ENCODE results near the gene DLGAP4.

Gene DLGAP4

DNA sequence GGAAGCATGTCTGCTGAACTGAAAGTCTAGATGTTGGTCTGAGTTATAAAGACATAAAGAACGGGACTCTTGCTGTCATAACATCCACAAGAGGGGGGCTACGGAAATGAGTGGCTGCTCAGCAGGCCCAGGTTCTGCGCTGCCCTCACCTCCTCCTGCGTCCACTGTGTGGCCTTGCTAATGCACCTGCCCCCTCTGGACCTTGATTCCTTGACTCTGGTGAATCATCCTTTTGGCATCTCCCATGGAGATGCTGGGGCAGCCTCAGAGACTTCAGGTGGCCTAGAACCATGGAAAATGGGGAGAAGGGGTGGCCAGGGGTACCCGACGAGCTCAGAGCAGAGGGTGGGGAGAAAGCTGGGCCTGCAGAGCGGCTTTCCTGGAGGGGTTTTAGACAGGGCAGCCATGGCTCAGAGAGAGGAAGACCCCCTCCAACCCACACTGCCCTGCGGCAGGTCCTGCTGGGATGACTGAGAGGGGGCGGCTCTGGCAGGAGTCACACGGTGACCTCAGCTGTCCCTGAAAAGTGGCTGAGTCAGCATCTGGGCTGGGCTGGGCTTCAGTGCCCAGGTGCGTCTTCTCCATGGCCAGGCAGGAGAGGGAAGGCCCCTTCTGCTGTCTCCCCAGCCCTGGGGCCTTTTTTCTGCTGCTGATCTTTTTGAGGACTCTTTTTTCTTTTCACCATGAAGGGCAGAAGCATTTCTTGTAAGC, 46.9 kb downstream of the DLGAP4 start:
- DNase-seq (ENCODE audit: low read depth): no peak

DNA sequence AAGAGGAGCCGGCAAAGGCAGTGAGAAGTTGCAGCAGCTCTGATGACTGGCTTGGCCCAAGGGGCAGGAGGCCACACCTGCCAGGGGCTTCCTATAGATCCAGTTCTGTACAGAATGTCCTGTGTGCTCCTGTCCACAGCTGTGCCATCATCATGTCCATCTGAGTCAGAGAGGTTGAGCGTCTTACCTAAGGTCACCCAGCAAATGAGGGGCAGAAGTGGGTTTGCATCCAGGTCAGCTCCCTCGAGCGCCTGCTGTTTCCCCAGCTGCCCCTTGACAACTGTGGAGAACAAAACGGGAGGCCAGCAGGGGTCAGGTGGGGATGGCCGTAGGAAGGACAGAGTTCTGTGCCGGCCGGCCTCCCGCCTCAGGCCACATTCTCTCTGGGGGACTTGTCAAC, 47.6 kb downstream of the DLGAP4 start:
- DNase-seq (ENCODE audit: low read depth): no peak

DNA sequence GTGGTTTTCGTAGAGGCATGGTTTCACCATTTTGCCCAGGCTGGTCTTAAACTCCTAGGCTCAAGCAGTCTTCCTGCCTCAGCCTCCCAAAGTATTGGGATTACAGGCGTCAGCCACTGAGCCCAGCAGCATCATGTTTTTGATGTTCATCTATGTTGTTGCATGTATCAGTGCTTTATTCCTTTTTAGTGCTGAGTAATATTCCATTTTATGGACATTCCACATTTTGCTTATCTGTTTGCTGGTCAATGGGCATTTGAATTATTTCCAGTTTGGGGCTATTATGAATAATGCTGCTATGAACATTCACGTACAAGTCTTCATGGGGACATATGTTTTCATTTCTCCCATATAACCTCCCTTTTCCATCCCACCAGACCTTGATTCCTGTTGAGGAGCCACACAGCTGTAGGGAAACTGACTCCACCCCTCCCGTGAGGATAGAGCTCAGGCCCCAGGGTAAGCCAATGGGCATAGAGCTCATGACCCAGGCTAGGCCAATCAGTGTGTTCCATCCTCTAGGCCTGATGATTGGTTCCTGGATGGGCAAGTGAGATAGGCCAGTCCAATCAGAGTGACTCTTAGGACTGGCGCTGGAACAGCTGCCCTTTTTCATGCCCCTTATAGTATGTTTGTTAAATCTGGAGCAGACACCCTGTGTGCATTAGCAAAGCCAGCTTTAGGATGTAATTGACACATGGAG, 49.5 kb downstream of the DLGAP4 start:
- no peak for DNase-seq (ENCODE audit: low read depth)

DNA sequence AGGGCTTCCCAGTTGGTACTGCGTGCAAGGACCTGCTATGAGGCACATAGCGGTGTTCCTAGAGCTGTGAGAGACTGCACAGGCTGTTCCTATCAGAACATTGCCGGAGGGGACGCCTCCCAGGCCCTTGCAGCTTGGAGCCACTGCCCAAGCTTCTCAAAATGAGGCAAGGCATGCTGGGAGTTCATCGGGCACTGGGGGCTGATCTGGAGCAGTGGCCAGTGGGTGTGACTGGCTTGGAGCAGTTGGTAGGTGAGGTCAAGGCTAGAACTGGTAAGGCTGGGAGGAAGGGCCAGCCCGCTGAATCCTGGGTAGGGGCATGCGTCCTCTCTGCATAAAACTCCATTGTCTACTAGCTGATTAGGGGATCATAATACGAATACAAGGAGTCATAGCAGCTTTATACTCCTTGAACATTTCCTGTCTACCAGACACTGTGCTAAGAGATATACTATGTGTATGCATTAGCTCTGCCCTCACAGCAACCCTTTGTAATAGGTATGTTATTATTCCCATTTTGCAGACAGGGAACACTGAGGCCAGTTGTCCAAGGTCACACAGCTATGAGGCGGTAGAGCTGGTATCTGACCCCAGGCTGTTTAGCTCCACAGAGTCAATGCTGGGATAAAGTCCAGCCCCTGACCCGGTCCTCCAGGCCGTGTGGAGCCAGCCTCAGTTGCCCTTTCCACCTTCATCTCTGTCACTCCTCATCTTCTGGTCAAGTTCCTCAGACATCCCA, 53.7 kb downstream of the DLGAP4 start:
- DNase-seq (ENCODE audit: low read depth): no peak

DNA sequence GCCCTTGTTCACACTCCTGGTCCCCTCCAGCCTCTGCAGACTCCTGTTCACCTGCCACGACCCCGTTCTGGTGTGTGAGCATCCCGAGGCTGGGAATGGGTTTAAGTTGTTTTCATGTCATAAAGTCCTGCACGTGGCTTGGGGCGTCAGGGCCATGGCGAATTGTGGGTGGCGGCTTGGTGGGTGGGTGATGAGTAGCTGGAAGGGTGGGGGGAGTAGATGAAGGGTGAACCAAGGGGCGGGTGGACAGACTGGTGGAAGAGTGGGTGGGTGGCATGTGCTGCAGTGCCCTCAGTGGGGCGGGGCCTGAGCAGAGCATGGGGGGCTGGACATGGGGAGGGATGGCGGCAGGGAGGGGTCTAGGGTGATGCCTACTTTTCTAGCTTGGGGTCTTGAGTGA, 54.3 kb downstream of the DLGAP4 start:
- no peak for DNase-seq (ENCODE audit: low read depth)

DNA sequence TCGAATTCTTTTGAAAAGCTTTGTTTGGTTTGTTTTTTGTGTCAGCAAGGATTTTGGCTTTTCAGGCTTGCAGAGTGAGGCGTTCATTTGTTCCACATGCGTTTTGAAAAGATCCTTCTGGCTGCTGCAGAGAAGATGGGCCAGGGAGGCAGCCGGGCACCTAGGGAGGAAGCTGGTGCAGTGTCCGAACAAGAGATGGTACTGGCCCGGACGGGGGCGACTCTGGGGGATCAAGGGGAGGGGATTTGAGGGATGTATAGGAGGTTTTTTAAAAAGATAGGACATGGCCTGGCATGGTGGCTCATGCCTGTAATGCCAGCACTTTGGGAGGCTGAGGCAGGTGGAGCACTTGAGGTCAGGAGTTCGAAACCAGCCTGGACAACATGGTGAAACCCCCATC, 55.3 kb downstream of the DLGAP4 start:
- DNase-seq (ENCODE audit: low read depth): no peak

DNA sequence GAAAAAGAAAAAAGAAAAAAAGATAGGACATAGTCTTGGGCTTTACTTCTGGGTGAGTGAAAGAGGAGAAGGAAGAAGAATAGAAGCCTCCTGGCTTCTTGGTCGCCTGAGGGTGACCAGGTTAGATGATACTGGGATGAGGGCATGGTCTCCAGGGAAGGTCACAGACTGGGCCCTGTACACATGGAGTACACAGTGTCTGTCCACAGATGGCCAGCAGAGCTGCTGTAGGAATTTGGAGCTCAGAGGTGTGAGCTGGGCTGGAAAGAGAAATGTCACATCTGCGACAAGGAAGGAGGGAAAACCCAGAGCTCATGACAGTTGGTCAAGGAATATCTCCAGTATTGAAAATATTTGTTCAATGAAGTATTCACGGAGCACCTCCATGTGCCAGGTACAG, 56.1 kb downstream of the DLGAP4 start:
- no peak for DNase-seq (ENCODE audit: low read depth)

DNA sequence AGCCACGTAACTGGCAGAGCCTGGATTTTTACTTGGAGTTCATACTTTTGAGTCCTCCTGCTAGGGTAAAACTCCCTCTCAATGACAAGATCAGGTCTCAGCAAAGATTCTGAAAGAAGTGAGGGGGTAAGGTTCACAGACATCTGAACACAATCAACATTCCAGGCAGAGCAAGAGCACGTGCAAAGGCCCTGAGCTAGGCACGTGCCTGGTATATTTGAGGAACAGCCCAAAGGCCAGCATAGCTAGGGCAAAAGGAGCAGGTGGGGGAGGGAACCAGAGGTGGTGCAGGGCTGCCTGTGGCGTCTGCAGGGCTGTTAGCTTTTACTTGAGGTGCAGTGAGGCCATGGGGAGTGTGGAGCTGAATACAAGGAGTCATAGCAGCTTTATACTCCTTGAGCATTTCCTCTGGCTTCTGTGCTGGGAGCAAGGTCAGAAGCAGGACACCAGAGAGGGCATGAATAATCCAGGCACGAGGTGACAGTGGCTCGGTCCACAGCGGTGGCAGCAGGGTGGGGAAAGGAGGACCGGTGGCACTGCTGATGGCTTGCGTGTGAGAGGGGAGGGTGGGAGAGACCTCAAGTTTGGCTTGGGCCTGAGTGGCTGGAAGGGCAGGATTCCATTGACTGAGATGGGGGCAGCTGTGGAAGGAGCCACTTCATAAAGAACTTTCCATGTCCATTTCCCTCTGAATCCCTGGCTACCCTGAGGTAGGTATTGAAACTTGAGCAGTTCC, 57.0 kb downstream of the DLGAP4 start:
- no peak for DNase-seq (ENCODE audit: low read depth)

DNA sequence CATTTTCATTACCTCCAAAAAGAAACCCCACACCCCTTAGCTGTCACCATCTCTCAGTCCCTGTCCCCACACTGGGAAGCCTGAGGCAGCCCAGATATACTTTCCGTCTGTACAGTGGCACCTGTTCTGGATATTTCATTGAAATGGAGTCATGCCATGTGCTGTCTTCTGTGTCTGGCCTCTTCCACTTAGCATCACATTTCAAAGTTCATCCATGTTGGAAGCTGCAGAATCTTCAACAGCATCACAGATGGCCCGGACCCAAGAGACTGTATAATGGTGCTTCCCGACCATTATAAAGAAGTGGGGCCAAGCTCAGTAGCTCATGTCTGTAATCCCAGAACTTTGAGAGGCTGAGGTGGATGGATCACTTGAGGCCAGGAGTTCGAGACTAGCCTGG, 58.4 kb downstream of the DLGAP4 start:
- DNase-seq (ENCODE audit: low read depth): no peak

DNA sequence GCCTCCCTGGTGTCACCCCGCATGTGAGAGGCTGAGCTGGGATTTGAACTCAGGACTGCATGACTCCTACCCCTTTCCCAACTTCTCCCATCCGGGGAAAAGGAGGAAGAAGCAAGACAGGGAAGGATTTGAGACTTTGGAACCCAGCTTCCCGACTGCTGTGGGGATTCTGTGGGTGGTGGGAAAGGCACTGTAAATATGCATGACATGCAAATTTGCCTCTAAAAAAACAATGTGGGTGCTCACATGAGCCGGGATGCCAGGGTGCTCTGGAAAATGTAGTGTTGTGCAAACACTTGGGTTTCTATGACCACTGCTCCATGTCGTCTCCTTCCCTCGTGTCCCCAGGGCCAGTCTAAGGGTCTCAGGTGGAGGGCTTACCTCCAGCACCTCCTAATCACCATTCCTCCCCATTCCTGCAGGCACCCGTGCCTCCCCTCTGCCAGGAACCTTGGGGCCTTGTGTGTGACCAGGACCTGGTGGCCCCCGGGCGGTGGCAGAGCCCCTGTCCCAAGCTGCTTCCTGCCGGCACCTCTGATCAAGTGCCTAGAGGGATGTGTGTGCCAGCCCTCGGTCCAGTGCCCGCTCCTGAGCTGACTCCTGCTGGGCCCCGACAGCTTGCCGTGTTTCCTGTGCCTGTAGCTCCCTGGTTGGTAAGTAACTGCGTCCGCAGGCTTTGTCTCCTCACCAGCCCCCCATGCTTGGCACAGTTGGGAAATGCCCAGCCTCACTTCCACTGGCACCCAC, 60.7 kb downstream of the DLGAP4 start:
- DNase-seq (ENCODE audit: low read depth): no peak

DNA sequence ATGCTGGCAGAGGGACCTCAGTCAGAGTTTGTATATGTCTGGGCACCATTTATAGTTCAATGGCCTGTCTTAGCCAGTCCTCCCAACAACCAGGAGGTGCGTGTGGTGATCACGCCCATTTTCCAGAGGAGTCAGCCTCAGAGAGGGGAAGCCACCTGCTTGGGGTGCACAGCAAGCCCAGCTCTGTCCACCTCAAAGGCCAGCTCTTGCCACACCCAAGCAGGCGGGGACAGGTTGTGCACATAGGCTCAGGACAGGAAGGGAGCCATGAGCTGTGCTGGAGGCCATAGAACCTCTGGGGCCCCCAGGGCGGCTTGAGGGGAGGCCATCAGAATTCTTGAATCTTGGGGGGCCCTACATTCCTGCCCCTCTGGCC, 61.2 kb downstream of the DLGAP4 start:
- no peak for DNase-seq (ENCODE audit: low read depth)

DNA sequence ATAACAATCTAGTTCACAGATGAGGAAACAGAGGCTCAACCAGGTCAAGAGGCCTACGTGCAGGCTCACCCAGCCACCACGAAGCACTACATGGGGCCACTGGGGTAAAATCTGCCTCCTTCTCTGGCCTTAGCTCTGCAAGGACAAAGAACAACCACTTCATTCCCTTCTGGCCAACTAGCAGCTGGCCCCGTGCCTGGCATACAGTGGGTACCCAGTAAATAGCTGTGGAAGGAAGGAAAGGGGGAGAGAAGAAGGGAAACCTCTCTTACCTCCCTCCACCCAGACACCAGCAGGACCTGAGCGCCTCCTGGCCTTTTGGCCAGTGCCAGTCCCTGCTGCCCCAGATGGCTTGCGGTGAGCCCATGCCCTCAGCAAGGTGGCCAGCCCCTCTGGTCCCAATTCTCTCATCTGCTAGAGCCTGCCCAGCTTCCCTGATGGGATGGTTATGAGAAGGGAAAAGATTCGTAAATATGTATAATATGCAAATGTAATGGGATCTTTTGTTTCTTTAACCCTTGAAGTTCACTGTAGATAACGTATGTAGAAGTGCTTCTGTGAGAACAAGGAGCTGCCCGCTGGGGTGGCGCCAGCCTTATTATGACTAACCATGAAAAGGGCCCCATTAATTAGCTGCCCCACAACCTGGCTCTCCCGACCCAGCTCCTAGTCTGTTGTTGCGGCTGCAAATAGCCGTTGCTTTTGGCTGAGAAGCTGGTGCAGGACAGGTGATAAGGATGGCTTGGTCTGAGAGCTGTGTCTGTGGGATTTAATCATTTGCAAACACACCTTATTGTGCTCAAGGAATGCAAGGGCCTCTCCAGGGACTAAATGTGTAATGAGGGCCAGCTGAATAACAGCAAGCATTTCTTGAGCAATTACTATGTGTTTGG, 62.0 kb downstream of the DLGAP4 start:
- no peak for DNase-seq (ENCODE audit: low read depth)

DNA sequence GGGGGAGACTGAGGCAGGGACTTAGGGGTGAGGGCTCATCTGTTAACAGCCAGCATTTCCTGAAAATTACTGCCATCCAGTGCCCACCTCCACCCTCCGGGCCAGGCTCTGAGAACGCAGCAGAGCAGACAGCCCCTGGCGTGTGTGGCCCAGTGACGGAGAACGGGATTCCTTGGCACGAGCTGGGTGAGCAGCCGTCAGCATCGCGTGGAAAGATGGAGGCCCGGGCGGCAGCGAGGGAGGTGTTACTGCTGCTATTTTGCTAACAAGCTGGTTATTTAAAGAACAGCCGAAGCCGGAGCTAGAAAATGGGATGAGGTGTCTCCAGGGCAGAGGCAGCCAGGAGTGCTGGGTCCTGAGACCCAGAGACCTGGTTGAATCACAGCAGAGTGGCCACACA, 62.7 kb downstream of the DLGAP4 start:
- DNase-seq (ENCODE audit: low read depth): no peak

DNA sequence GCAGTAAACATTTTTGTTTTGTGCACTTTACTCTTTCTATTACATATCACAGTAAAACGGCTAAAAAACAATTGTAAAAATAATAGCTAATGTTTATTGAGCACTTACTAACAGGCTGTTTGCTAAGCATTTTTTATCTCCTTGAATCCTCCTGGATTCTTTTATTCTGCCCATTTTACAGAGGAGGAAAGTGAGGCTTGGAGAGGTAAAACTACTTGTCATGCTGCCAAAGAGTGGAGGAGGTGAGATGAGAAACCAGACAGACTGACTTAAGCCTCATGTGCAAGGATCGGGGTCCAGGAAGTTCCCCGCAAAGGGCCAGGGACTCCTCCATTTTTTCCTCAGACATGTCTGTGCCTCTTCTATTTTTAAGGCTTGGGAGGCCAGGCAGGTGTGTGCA, 63.6 kb downstream of the DLGAP4 start:
- no peak for DNase-seq (ENCODE audit: low read depth)

DNA sequence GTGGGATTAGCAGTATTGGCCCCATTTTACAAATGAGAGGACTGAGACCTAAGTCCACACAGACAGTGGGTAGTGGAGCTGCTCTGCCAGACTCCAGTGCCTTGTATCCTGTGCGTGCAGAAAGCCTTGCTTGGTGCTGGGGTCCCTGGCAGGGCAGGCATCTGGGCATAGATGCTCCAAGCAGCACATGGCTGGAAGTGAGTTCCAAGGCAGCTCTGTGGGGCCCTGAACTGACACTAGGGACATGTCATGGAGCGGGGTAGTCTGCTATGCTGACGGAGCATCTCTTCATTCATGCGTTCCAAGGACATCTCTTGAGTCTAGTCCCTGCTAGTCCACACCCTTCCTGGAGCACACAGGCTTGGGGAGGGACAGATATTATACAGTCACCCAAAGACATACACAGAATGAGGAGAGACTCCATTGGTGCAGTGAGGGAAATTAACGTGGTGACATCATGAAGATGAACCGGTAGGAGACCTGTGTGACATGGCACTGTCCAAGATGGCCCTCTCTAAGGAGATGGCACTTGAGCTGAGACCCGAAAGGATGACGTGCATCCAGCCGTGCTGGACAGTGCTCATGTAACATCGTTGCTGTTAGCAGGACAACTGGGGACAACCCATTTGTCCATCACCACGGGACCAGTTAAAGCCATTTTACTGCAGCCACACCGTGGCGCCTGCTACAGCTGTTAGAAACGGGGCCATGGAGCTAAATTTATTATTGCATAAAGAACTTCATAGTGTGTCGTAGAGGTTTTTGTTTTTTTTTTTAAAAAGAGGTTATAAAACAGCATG, 65.1 kb downstream of the DLGAP4 start:
- DNase-seq (ENCODE audit: low read depth): no peak

DNA sequence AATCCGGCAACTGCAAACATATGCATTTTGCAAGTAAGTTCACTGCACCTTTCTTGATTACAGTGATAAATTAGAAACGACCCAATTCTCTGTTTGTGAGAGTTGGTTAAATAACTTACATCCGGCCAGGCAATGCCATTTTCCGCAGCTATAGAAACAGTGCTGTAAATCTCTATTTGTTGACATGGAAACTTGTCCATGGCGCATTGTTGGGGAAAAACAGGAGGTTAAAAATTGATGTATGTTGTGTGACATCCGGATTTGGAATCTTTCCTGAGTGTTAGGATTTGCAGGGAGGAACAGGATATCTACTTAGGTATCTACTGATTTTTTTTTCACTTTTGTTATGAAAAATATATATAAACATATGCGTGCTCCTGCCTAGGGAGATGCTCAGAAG, 66.5 kb downstream of the DLGAP4 start:
- DNase-seq (ENCODE audit: low read depth): no peak

DNA sequence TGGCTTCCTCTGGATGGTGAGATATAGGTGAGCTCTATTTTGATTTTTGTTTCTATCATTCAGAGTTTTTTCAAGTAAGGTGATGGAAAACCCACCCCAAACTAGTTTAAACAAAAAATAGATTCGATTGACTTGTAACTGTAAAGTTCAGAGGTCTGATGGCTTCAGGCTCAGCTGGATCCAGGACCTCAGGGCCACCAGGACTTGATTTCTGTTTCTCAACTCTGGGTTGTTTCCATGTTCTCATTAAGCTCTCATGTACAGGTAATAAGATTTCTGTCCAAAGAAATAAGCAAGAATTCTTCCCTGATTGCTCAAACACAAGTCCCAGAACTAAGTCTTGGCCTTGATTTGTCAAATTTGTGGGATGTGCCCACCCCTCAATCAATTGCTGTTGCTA, 67.0 kb downstream of the DLGAP4 start:
- DNase-seq (ENCODE audit: low read depth): no peak

DNA sequence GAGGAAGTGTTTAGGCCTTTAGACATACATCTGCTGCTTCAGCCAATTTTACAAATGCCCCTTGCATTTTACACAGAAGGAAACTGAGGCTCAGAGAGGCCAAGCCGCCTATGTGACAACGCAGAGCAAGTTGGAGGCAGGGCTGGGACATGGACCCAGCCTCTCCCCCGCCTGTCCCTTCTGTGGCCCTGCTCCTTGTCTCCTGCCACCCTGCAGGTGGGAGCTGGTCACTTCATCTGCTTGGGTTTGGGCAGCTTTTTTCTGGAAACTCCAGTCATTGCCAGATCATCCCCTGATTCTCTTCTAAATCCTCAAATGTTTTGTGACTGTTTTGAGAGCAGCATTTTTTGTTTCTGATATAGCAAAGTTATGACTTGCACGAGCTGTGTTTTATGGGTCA, 68.9 kb downstream of the DLGAP4 start:
- no peak for DNase-seq (ENCODE audit: low read depth)

DNA sequence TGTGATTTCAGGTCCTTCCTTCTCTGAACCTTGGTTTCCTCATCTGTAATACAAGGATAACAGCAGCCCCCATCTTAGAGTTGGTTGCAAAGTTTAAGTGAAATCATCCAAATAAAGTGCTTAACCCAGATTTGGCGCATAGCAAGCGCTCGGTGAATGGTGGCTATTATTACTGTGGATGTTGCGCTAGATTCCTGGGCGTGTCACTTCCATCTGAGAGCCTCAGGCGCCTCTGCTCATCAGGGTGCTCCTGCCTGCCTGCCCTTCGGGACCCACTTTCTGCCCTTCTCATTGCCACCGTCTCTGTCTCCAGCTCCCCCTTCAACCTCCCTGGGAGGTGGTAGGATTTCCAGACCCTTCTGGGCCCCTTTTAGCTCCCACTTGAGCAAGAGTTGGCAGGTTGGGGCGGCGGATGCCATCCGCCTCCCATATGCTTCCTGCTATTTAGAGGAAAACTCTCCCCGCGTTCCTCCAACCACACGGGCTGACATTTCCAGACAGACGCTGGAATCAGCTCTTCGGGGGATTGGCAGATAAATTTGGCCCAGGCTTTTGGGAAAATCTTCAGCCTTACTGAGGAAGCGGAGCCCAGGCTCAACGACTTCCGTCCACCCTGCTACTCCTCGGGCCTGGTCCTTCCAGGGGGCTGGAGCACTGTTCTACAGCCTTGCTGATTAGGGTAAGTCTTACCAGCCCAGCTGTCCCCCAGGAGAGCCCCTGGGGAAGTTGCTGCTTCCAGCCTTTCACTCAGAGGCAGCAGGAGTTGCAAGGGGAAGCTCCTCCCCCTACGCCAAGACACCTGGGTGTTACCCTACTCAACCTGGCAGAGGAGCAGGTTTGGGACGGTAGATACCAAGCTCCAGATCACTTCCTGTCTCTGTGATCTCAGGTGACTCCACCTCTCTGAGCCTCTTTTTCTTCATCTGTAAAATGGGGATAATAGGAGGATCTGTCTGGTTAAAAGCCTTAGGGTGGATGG, 71.5 kb downstream of the DLGAP4 start:
- no peak for DNase-seq (ENCODE audit: low read depth)
